Measurements from ENCODE around the gene AKAP6. TPM values are rescaled to one million over a fixed set of nuclear protein-coding genes. Genes with fewer than 3 reads are reported as not detected.

The AKAP6 gene
- total and polyA plus RNA-seq, 2 experiments from 2014 or later: 0.38 to 0.42 TPM

- no peak overlapping the region for H3K4me3 ChIP-seq
- TF ChIP-seq EZH2phosphoT487 (IDR thresholded peaks at IDR 0.05; ENCODE audit: unreplicated experiment) (no peak), NANOG (IDR thresholded peaks at IDR 0.05; ENCODE audit: borderline replicate concordance) (no peak)
- no peak for DNase-seq (ENCODE audit: low spot score)
Observed at GRCh38 chr14:32635061-32635719, 306.1 kb downstream of the AKAP6 start.

DNA sequence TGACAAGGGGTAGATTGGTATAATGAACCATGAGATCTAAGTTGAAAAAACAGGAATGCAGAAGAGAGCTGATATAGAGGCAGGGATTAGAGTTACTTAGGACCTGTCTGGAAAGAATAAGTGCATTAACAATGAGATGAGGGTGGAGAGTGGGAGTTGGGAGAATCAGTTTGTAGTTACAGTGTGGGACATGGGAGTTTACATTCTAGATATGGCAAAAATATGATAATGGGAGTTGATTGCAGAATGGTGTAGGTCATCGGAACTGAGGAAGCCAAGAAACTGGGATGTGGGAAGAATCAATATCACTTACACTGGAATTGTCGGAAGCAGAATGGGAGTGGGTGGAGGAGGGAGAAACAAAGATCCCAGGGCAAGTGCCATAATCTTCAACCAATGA is 308.5 kb downstream of the AKAP6 start:
- Mint-ChIP-seq H3K27me3 (ENCODE audit: insufficient read depth, low read depth, poor library complexity) (no peaks in the 10 kb centered on the region), H3K4me3 (no peak overlapping the region), H3K9me3 (no peaks in the 10 kb centered on the region), H3K4me1 (0 out of 3 replicates have a peak, but pooled peaks cover 3% of the 10 kb centered on the region), H3K36me3 (ENCODE audit: low read depth) (no peaks in the 10 kb centered on the region), H3K27ac (no peak overlapping the region)
- no peaks in the 10 kb centered on the region for H4K20me1 ChIP-seq (replicated peaks; ENCODE audit: insufficient read depth)
- no peak overlapping the region for H3K4me3 ChIP-seq
- no peaks in the 10 kb centered on the region for H3K9me2 ChIP-seq (ENCODE audit: insufficient read depth)
- H3K4me1 ChIP-seq (ENCODE audit: insufficient read depth): no peaks in the 10 kb centered on the region
- H3K36me3 ChIP-seq (ENCODE audit: insufficient read depth): no peaks in the 10 kb centered on the region
- no peak overlapping the region for H3K4me2 ChIP-seq
- H3F3A ChIP-seq (replicated peaks; ENCODE audit: low read depth): no peaks in the 10 kb centered on the region
- DNase-seq (ENCODE audit: low spot score): no peak
- no peak for ATAC-seq
- H3K27ac ChIP-seq (ENCODE audit: low read depth): no peak overlapping the region
- H2AFZ ChIP-seq: no peak overlapping the region
- no peaks in the 10 kb centered on the region for H3K79me2 ChIP-seq (replicated peaks; ENCODE audit: insufficient read depth)
- no peaks in the 10 kb centered on the region for H3K27me3 ChIP-seq (ENCODE audit: insufficient read depth)
- TF ChIP-seq ZNF331 (CRISPR knock-in tag; IDR thresholded peaks at IDR 0.05; ENCODE audit: low read depth) (no peak), STAT1 (IDR thresholded peaks at IDR 0.05; ENCODE audit: unreplicated experiment) (no peak), JUNB (IDR thresholded peaks at IDR 0.05; ENCODE audit: unreplicated experiment) (no peak), REST (IDR thresholded peaks at IDR 0.05; ENCODE audit: unreplicated experiment) (no peak), POLR2AphosphoS5 (IDR thresholded peaks at IDR 0.05; ENCODE audit: low read depth) (no peak), EZH2phosphoT487 (IDR thresholded peaks at IDR 0.05; ENCODE audit: unreplicated experiment) (no peak), ZNF114 (CRISPR knock-in tag; IDR thresholded peaks at IDR 0.05) (no peak), NANOG (IDR thresholded peaks at IDR 0.05; ENCODE audit: borderline replicate concordance) (no peak), EZH2 (IDR thresholded peaks at IDR 0.05; ENCODE audit: low read depth, unreplicated experiment) (no peak)
- TF ChIP-seq, protein P1, sequence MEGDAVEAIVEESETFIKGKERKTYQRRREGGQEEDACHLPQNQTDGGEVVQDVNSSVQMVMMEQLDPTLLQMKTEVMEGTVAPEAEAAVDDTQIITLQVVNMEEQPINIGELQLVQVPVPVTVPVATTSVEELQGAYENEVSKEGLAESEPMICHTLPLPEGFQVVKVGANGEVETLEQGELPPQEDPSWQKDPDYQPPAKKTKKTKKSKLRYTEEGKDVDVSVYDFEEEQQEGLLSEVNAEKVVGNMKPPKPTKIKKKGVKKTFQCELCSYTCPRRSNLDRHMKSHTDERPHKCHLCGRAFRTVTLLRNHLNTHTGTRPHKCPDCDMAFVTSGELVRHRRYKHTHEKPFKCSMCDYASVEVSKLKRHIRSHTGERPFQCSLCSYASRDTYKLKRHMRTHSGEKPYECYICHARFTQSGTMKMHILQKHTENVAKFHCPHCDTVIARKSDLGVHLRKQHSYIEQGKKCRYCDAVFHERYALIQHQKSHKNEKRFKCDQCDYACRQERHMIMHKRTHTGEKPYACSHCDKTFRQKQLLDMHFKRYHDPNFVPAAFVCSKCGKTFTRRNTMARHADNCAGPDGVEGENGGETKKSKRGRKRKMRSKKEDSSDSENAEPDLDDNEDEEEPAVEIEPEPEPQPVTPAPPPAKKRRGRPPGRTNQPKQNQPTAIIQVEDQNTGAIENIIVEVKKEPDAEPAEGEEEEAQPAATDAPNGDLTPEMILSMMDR (conservative IDR thresholded peaks at IDR 0.05; ENCODE audit: low read depth in 2 of 2): no peak

More at GRCh38 chr14:32635061-32635719, 306.1 kb downstream of the AKAP6 start:
- Mint-ChIP-seq H3K9me3 (no peaks in the 10 kb centered on the region), H3K27me3 (ENCODE audit: insufficient read depth, low read depth, poor library complexity) (no peaks in the 10 kb centered on the region), H3K36me3 (ENCODE audit: low read depth) (no peaks in the 10 kb centered on the region), H3K4me1 (peaks cover 8% of the 10 kb centered on the region; the same call in 2 of the 3 replicates), H3K4me3 (no peak overlapping the region), H3K27ac (no peak overlapping the region)
- H2AFZ ChIP-seq: no peak overlapping the region
- no peak overlapping the region for H3K4me2 ChIP-seq
- no peaks in the 10 kb centered on the region for H3F3A ChIP-seq (replicated peaks; ENCODE audit: low read depth)
- H3K9me2 ChIP-seq (ENCODE audit: insufficient read depth): no peaks in the 10 kb centered on the region
- no peaks in the 10 kb centered on the region; the same call in 1 of the 2 replicates for H3K4me1 ChIP-seq (ENCODE audit: insufficient read depth)
- ATAC-seq: no peak
- H3K36me3 ChIP-seq (ENCODE audit: insufficient read depth): no peaks in the 10 kb centered on the region
- no peaks in the 10 kb centered on the region for H3K79me2 ChIP-seq (replicated peaks; ENCODE audit: insufficient read depth)
- H3K27ac ChIP-seq (ENCODE audit: low read depth): no peak overlapping the region
- H3K27me3 ChIP-seq (ENCODE audit: insufficient read depth): no peaks in the 10 kb centered on the region
- H4K20me1 ChIP-seq (replicated peaks; ENCODE audit: insufficient read depth): no peaks in the 10 kb centered on the region

Data from GM23338 (cell line).